Fibroblast of lung (primary cell): ENCODE measurements around the gene ARSA. TPM values are rescaled to one million over a fixed set of nuclear protein-coding genes. Genes with fewer than 3 reads are reported as not detected.

Experiments
- DNase-seq, 2 donors: peaks; one replicate each; pipeline versions ENCODE4 v3.0.0 to v3.0.0-alpha.2; 2010; ENCODE audit warnings: low read depth in 2 of 2
- H2AFZ ChIP-seq: 2 replicates; pipeline ENCODE4 v1.5.1; 2012; ENCODE audit warnings: low read length, control low read depth, inconsistent platforms
- H3K27ac ChIP-seq: 2 replicates; pipeline ENCODE4 v1.5.1; 2011; ENCODE audit warnings: low read length, control low read depth; ENCODE audit not compliant: insufficient read depth
- H3K27me3 ChIP-seq: 2 replicates; pipeline ENCODE4 v1.5.1; 2011; ENCODE audit warnings: mild to moderate bottlenecking, low read length; ENCODE audit not compliant: control insufficient read depth, insufficient read depth
- H3K36me3 ChIP-seq: 2 replicates; pipeline ENCODE4 v1.5.1; 2011; ENCODE audit warnings: low read length; ENCODE audit not compliant: control insufficient read depth, insufficient read depth
- H3K4me1 ChIP-seq: 2 replicates; pipeline ENCODE4 v1.5.1; 2011; ENCODE audit warnings: low read length; ENCODE audit not compliant: control insufficient read depth, insufficient read depth; ENCODE audit errors: extremely low read depth
- H3K4me2 ChIP-seq: 2 replicates; pipeline ENCODE4 v1.5.1; 2011; ENCODE audit warnings: low read length, control low read depth; ENCODE audit not compliant: insufficient read depth; ENCODE audit errors: extremely low read depth
- H3K4me3 ChIP-seq, 4 experiments: fragments of 200-600 bp in 1 of 4; sonication (generic) in 1 of 4; replicated peaks in 1 of 4; 2 replicates each; pipeline ENCODE4 v1.5.1; 2011 to 2016; ENCODE audit warnings: low read length in 4 of 4, low read depth in 3 of 4, mild to moderate bottlenecking in 3 of 4, control low read depth in 2 of 4, inconsistent platforms in 1 of 4, mixed read lengths in 1 of 4; ENCODE audit not compliant: insufficient read depth in 1 of 4; ENCODE audit errors: control extremely low read depth in 1 of 4
- H3K79me2 ChIP-seq: 2 replicates; pipeline ENCODE4 v1.5.1; 2012; ENCODE audit warnings: mild to moderate bottlenecking, low read length, inconsistent platforms; ENCODE audit not compliant: control insufficient read depth, insufficient read depth
- H3K9ac ChIP-seq: 2 replicates; pipeline ENCODE4 v1.5.1; 2011; ENCODE audit warnings: mild to moderate bottlenecking, low read length, control low read depth; ENCODE audit not compliant: insufficient read depth
- H3K9me3 ChIP-seq: 2 replicates; pipeline ENCODE4 v1.5.1; 2012; ENCODE audit warnings: low read depth, low read length; ENCODE audit not compliant: control insufficient read depth, insufficient read depth
- H4K20me1 ChIP-seq: 2 replicates; pipeline ENCODE4 v1.5.1; 2011; ENCODE audit warnings: low read length; ENCODE audit not compliant: control insufficient read depth, insufficient read depth; ENCODE audit errors: extremely low read depth
- EZH2 ChIP-seq: IDR thresholded peaks from 2 replicates; pipeline ENCODE4 v1.5.1; 2012; ENCODE audit warnings: low read length, control low read depth, mild to moderate bottlenecking; ENCODE audit errors: missing control alignments
- polyA plus RNA-seq, 2 donors: library from polyadenylated mRNA; depleted of rRNA in 1 of 2; stranded (reverse) in 1 of 2; unstranded in 1 of 2; fragments of >200 nt; gene quantifications; 2 replicates each; pipeline ENCODE4 v1.2.1, GENCODE V29; 2011 to 2012; ENCODE audit warnings: missing spikeins in 1 of 2
- total RNA-seq: library from RNA; depleted of rRNA; stranded (reverse); fragments of >200 nt; gene quantifications from 2 replicates; pipeline ENCODE4 v1.2.1, GENCODE V29; 2014
- TF ChIP-seq, protein P1 (sequence below), 2 donors: IDR thresholded peaks in 1 of 2; conservative IDR thresholded peaks in 1 of 2; 1 replicate in 1 of 2; 2 replicates in 1 of 2; pipeline ENCODE4 v1.5.1; 2011 to 2012; ENCODE audit warnings: low read length in 2 of 2, control low read depth in 1 of 2, inconsistent platforms in 1 of 2, low read depth in 1 of 2, mild to moderate bottlenecking in 1 of 2

Gene ARSA
- total and polyA plus RNA-seq, 2 donors (not counting 1 experiment from before 2014, with no cell fraction given): 10.5 to 19.5 TPM

GRCh38 chr22:50673231-50674129 lies 45.5 kb upstream of the ARSA start:
- TF ChIP-seq EZH2: peak; percentile 77
- TF ChIP-seq, protein P1, sequence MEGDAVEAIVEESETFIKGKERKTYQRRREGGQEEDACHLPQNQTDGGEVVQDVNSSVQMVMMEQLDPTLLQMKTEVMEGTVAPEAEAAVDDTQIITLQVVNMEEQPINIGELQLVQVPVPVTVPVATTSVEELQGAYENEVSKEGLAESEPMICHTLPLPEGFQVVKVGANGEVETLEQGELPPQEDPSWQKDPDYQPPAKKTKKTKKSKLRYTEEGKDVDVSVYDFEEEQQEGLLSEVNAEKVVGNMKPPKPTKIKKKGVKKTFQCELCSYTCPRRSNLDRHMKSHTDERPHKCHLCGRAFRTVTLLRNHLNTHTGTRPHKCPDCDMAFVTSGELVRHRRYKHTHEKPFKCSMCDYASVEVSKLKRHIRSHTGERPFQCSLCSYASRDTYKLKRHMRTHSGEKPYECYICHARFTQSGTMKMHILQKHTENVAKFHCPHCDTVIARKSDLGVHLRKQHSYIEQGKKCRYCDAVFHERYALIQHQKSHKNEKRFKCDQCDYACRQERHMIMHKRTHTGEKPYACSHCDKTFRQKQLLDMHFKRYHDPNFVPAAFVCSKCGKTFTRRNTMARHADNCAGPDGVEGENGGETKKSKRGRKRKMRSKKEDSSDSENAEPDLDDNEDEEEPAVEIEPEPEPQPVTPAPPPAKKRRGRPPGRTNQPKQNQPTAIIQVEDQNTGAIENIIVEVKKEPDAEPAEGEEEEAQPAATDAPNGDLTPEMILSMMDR (conservative IDR thresholded peaks at IDR 0.05 in 1 of 2, IDR thresholded peaks at IDR 0.05 in 1 of 2; ENCODE audit: low read depth in 1 of 2, low read length in 2 of 2): no peak
- H3K79me2 ChIP-seq: no peaks in the 10 kb centered on the region
- no peak overlapping the region for H2AFZ ChIP-seq
- H3K4me3 ChIP-seq: no peak overlapping the region
- no peaks in the 10 kb centered on the region for H4K20me1 ChIP-seq
- no peak overlapping the region for H3K27ac ChIP-seq
- no peaks in the 10 kb centered on the region for H3K36me3 ChIP-seq
- no peak overlapping the region for H3K4me2 ChIP-seq
- H3K9ac ChIP-seq: no peak overlapping the region
- no peak for DNase-seq
- no peaks in the 10 kb centered on the region for H3K4me1 ChIP-seq
- peaks cover 28% of the 10 kb centered on the region for H3K27me3 ChIP-seq
- no peaks in the 10 kb centered on the region for H3K9me3 ChIP-seq

GRCh38 chr22:50672471-50673230 lies 44.7 kb upstream of the ARSA start, which contains the start of gene SHANK3:
Gene SHANK3 (plus strand): TSS chr22:50672823.
- Histone ChIP-seq H3K4me1 (no peaks in the 10 kb centered on the region), H3K27me3 (peaks cover 28% of the 10 kb centered on the region), H3K9ac (no peak within 1 kb of the TSS), H2AFZ (no peak within 1 kb of the TSS), H4K20me1 (no peaks in the 10 kb centered on the region), H3K9me3 (no peaks in the 10 kb centered on the region), H3K79me2 (no peaks in the 10 kb centered on the region), H3K4me3 (no peak within 1 kb of the TSS), H3K36me3 (no peaks in the 10 kb centered on the region), H3K27ac (no peak within 1 kb of the TSS), H3K4me2 (no peak within 1 kb of the TSS)
- TF ChIP-seq, protein P1 (conservative IDR thresholded peaks at IDR 0.05 in 1 of 2, IDR thresholded peaks at IDR 0.05 in 1 of 2; ENCODE audit: low read depth in 1 of 2, low read length in 2 of 2): no peak
- no peak for TF ChIP-seq EZH2
- no peak for DNase-seq

- no peak overlapping the region for H2AFZ ChIP-seq
- no peak overlapping the region for H3K4me3 ChIP-seq
- no peaks in the 10 kb centered on the region for H3K36me3 ChIP-seq
- no peak overlapping the region for H3K4me2 ChIP-seq
- no peaks in the 10 kb centered on the region for H3K9me3 ChIP-seq
- no peak for DNase-seq
- no peaks in the 10 kb centered on the region for H4K20me1 ChIP-seq
- H3K9ac ChIP-seq: no peak overlapping the region
- no peaks in the 10 kb centered on the region for H3K4me1 ChIP-seq
- no peak overlapping the region for H3K27ac ChIP-seq
- no peak for TF ChIP-seq EZH2
- TF ChIP-seq, protein P1 (conservative IDR thresholded peaks at IDR 0.05 in 1 of 2, IDR thresholded peaks at IDR 0.05 in 1 of 2; ENCODE audit: low read depth in 1 of 2, low read length in 2 of 2): no peak
- no peaks in the 10 kb centered on the region for H3K79me2 ChIP-seq
- H3K27me3 ChIP-seq: peaks cover 28% of the 10 kb centered on the region
Observed at GRCh38 chr22:50672041-50672440, 44.1 kb upstream of the ARSA start.
